ENCODE results near the gene NAA10.

Gene NAA10

GRCh38 chrX:153911798-153912197, 23.0 kb downstream of the NAA10 start:
- in situ Hi-C loops (cut with HindIII; ENCODE audit: low sequenced_read_pairs) = no loop called here

DNA sequence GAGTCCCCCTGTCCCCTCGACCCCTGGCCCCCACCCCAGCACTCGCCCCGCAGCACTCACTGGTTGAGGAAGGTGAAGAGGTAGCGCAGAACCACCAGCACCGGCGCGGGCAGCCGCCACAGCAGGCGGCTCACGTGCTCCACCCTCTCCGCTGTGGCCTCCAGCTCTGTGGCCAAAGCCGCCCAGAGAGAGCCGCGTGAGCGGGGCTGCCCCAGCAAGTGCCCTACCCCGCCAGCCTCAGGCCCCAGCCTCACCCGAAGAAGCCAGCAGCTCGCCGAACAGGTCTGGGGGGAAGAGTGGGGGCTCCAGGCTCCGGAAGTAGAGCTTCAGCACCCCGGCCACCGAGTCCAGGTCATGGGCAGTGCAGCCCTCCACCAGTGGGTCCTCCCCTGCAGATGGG, 24.4 kb downstream of the NAA10 start:
- in situ Hi-C loops (cut with HindIII; ENCODE audit: low sequenced_read_pairs) = no loop called here

DNA sequence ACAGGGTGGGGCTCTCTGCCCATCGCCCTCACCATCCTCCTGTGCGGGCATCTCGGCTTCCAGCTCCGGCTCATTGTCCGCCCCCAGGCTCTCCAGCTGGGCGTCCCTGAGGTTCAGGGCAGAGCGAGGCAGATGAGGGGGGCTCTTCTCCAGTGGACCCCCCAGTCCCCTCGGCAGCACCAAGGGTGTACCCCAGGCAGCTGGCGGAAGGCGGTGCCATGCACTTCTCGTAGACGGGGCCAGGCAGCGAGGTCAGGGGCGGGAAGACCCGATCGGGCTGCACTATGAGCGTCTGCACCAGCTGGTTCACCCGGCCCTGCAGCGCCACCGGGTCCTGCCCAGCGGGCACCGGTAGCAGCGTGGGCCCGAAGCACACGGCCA, 24.9 kb downstream of the NAA10 start:
- in situ Hi-C loops (cut with HindIII; ENCODE audit: low sequenced_read_pairs) = no loop called here

DNA sequence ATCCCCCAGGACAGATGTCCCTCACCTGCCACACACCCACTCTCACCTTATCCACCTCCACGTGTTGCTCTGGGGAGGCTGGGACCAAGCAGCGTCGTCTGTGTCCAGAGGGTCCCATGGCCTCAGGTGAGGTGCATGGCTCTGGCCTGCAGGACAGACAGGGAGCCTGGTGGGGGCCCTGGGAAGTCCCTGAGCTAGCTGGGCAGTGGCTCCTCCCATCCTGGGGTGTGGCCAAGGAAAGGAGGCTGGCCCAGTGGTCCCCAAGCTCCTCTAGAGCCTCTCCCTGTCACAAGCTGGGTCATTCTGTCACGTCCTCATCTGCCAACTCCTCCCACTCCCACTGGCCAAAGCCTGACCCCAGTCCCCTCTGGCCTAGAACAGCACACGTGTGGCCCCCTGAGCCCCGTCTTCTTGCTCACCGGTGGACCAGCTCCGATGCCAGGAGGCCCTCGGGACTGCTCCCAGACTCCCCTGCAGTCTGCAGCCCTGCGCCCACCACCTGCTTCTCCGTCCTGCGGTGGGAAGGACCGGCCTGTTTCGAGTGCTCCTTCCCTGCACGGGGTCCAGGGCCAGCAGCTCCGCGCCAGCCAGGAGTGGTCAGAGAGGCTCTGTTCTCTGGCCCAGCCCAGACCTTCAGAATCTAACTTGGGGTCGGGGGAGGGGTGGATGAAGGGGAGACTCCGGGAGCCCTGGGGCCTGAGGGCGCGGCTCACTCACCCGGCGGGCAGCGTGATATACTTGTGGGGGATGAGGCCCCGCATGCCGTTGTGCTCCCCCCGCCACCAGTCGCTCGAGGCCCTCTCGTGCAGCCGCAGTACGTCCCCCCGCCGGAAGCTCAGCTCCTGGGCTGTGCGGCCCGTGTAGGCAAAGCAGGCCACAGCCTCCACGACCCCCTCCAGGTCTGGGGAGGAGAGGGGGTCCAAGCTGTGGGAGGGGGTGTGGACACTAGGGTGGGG, 25.5 kb downstream of the NAA10 start:
- in situ Hi-C loops (cut with HindIII; ENCODE audit: low sequenced_read_pairs) = no loop called here

- in situ Hi-C loops (cut with HindIII; ENCODE audit: low sequenced_read_pairs) = no loop called here
Observed at GRCh38 chrX:153908219-153908860, 26.5 kb downstream of the NAA10 start.

DNA sequence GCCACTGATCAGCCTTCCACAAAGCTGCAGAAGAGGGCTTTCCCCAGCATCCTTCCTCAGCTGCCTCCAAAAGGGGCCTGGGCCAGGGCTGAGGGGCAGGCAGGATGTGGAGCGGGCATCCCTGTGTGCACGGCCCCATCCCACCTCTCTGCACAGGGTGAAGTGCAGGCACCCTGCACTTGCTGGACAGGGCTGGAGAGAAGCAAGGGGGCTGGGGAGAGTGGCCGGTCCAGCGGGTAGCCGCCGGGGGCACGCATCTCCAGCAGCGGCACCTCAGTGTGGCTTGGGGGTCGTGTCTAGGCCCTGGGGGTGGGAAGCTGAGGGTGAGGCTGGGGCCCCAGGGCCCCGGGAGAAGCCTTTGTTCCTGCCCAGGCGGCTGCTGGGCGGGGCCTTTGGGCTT, 27.4 kb downstream of the NAA10 start:
- in situ Hi-C loops (cut with HindIII; ENCODE audit: low sequenced_read_pairs) = no loop called here

DNA sequence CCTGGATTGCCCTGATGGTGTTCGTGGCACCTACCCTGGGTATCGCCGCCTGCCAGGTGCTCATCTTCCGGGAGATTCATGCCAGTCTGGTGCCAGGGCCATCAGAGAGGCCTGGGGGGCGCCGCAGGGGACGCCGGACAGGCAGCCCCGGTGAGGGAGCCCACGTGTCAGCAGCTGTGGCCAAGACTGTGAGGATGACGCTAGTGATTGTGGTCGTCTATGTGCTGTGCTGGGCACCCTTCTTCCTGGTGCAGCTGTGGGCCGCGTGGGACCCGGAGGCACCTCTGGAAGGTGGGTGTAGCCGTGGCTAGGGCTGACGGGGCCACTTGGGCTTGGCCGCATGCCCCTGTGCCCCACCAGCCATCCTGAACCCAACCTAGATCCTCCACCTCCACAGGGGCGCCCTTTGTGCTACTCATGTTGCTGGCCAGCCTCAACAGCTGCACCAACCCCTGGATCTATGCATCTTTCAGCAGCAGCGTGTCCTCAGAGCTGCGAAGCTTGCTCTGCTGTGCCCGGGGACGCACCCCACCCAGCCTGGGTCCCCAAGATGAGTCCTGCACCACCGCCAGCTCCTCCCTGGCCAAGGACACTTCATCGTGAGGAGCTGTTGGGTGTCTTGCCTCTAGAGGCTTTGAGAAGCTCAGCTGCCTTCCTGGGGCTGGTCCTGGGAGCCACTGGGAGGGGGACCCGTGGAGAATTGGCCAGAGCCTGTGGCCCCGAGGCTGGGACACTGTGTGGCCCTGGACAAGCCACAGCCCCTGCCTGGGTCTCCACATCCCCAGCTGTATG, 28.5 kb downstream of the NAA10 start:
- in situ Hi-C loops (cut with HindIII; ENCODE audit: low sequenced_read_pairs) = no loop called here

DNA sequence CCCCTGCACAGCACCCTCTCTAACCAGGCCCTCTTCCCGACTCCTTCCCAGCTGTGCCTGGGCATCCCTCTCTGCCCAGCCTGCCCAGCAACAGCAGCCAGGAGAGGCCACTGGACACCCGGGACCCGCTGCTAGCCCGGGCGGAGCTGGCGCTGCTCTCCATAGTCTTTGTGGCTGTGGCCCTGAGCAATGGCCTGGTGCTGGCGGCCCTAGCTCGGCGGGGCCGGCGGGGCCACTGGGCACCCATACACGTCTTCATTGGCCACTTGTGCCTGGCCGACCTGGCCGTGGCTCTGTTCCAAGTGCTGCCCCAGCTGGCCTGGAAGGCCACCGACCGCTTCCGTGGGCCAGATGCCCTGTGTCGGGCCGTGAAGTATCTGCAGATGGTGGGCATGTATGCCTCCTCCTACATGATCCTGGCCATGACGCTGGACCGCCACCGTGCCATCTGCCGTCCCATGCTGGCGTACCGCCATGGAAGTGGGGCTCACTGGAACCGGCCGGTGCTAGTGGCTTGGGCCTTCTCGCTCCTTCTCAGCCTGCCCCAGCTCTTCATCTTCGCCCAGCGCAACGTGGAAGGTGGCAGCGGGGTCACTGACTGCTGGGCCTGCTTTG, 29.2 kb downstream of the NAA10 start:
- in situ Hi-C loops (cut with HindIII; ENCODE audit: low sequenced_read_pairs) = no loop called here

- in situ Hi-C loops (cut with HindIII; ENCODE audit: low sequenced_read_pairs) = no loop called here
Observed at GRCh38 chrX:153903991-153904957, 30.6 kb downstream of the NAA10 start, which contains the start of gene AVPR2. Gene AVPR2 (plus strand): TSS chrX:153904673. CDS start chrX:153905146, 473 bp downstream.

GRCh38 chrX:153903238-153903980, 31.4 kb downstream of the NAA10 start:
- in situ Hi-C loops (cut with HindIII; ENCODE audit: low sequenced_read_pairs) = no loop called here

- in situ Hi-C loops (cut with HindIII; ENCODE audit: low sequenced_read_pairs) = no loop called here
Observed at GRCh38 chrX:153902385-153902784, 32.5 kb downstream of the NAA10 start.

GRCh38 chrX:153901753-153902140, 33.1 kb downstream of the NAA10 start:
- in situ Hi-C loops (cut with HindIII; ENCODE audit: low sequenced_read_pairs) = no loop called here

- in situ Hi-C loops (cut with HindIII; ENCODE audit: low sequenced_read_pairs) = no loop called here
Observed at GRCh38 chrX:153900831-153901752, 33.7 kb downstream of the NAA10 start.

DNA sequence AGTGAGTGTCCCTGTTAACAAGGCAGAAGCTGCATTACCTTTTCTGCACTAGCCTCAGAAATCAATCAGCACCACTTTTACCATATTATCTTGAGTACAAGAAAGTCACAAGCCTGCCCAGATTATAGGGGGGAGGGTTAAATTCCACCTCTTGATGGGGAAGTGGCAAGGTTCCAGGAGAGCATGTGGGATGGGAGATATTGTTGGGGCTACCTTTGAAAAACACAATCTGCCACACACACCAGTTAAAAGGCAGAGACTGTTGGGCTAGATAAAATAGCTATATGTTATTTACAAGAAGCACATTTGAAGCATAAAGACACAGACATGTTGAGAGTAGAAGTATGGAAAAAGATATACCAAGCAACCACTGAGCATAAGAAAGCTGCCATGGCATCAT, 36.9 kb downstream of the NAA10 start:
- in situ Hi-C loops (cut with HindIII; ENCODE audit: low sequenced_read_pairs) = no loop called here

DNA sequence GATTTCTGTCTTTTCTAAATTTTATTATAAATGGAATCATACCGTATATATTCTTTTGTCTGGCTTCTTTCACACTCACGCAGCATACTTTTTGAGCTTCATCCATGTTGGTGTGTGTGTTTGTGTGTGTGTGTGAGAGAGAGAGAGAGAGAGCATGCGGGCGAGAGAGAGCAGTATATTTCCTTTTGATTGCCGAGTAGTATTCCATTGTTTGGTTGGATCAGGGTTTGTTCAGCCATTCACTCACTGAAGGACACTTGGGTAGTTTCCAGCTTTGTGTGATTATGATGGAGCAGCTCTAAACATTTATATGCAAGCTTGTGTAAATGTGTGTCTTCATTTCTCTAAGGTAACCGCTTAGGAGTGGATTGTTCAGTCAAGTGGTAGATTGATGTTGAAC, 45.7 kb downstream of the NAA10 start:
- in situ Hi-C loops (cut with HindIII; ENCODE audit: low sequenced_read_pairs) = no loop called here

DNA sequence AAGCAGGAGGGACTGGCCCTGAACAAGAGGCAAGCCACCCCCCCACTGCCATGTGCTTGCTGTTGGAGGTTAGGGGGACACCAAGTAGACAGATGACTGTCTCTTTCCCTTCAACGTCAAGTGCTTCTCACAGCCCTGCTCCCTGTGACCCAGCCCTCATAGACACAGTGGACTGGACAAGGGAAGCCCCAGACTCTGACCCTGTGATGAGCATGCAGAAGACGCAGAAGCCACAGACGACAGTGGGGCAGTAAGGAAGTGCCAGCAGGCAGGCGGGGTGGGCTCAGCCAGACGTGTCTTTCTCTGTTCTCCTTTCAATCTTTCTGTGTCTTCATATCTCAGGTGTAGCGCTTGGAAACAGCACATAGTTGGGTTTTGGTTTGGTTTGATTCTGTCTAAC, 46.5 kb downstream of the NAA10 start:
- in situ Hi-C loops (cut with HindIII; ENCODE audit: low sequenced_read_pairs) = no loop called here

GRCh38 chrX:153887385-153887784, 47.5 kb downstream of the NAA10 start:
- in situ Hi-C loops (cut with HindIII; ENCODE audit: low sequenced_read_pairs) = no loop called here

DNA sequence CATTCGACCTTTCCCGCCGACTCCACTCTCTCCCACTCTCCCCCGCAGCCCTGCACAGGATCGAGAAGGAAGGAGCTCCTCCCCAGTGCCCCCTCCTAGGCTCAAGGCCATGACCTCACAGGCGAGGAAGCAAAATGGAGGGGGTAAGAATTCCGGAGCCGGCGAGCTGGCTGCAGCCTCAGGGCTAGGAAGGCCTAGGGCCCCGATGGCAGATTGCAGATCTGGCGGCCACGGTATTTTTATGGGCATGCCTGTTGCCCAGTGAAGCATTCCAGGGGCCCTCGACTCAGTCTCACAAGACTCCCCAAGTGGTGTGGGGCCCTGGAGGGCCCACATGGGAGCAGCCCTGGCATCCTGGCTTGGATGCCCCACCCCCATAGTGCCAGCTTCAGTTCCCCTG, 47.9 kb downstream of the NAA10 start:
- in situ Hi-C loops (cut with HindIII; ENCODE audit: low sequenced_read_pairs) = no loop called here

Measured in DLD1 (cell line).